T47D (cell line): ENCODE measurements around the gene PKP4.
"Not testable (repeated sequence)": the region's sequence is repeated elsewhere in the genome, so short reads cannot be mapped to it uniquely, and the experiment has no call there.

ENCODE experiments used
- DNase-seq, 2 experiments: peaks; one replicate each; pipeline versions ENCODE4 v3.0.0 to v3.0.0-alpha.2; 2011 to 2012; ENCODE audit warnings: low read depth in 1 of 2, low spot score in 1 of 2
- JUND ChIP-seq: IDR thresholded peaks from 2 replicates; pipeline ENCODE4 v1.6.1; 2012; ENCODE audit warnings: low read depth
- in situ Hi-C: cut with HindIII; loops from 2 replicates; pipeline ENCODE4 v1.10.0; 2016; ENCODE audit warnings: low sequenced_read_pairs, low pct_unique_long_range_greater_than_20kb

The PKP4 gene

GRCh38 chr2:158457826-158458616, 1.3 kb downstream of the PKP4 start:
- in situ Hi-C loops, result no loop called here
- no peak for TF ChIP-seq JUND
- DNase-seq, result peak in 1 of 2 experiments; percentile 87

GRCh38 chr2:158458617-158458920, 1.8 kb downstream of the PKP4 start:
- DNase-seq, result no peak
- in situ Hi-C loops, result no loop called here
- no peak for TF ChIP-seq JUND

GRCh38 chr2:158459161-158460003, 2.6 kb downstream of the PKP4 start:
- in situ Hi-C loops, result no loop called here
- TF ChIP-seq JUND, result no peak
- DNase-seq, result peak in 1 of 2 experiments; percentile 28

GRCh38 chr2:158460632-158461297, 4.0 kb downstream of the PKP4 start:
- in situ Hi-C loops, result no loop called here
- no peak for TF ChIP-seq JUND
- peak in 1 of 2 experiments; percentile 49 for DNase-seq

- TF ChIP-seq JUND, result no peak
- DNase-seq, result no peak
- in situ Hi-C loops, result no loop called here
Measured at GRCh38 chr2:158463496-158464095, 6.8 kb downstream of the PKP4 start.

GRCh38 chr2:158464426-158465281, 7.9 kb downstream of the PKP4 start:
- in situ Hi-C loops, result no loop called here
- no peak for TF ChIP-seq JUND
- DNase-seq, result peak in 1 of 2 experiments; percentile 30

- in situ Hi-C loops, result no loop called here
- TF ChIP-seq JUND, result no peak
Measured at GRCh38 chr2:158467248-158467647, 10.5 kb downstream of the PKP4 start.

GRCh38 chr2:158472829-158473228, 16.1 kb downstream of the PKP4 start:
- DNase-seq, in situ Hi-C loops: not testable (repeated sequence)

More at GRCh38 chr2:158467248-158467647, 10.5 kb downstream of the PKP4 start:
- no peak for DNase-seq

GRCh38 chr2:158473300-158473699, 16.5 kb downstream of the PKP4 start:
- in situ Hi-C loops, DNase-seq: not testable (repeated sequence)

GRCh38 chr2:158473719-158474392, 17.1 kb downstream of the PKP4 start:
- in situ Hi-C loops, result no loop called here
- no peak for TF ChIP-seq JUND
- no peak for DNase-seq

- DNase-seq, in situ Hi-C loops: not testable (repeated sequence)
Measured at GRCh38 chr2:158474526-158475011, 17.8 kb downstream of the PKP4 start.
